DMS79 (cell line): ENCODE results near the gene IQCH.

ENCODE experiments used
- DNase-seq: peaks from one replicate; lab custom pipeline; 2025; lab: John Stamatoyannopoulos, UW

IQCH gene

DNA sequence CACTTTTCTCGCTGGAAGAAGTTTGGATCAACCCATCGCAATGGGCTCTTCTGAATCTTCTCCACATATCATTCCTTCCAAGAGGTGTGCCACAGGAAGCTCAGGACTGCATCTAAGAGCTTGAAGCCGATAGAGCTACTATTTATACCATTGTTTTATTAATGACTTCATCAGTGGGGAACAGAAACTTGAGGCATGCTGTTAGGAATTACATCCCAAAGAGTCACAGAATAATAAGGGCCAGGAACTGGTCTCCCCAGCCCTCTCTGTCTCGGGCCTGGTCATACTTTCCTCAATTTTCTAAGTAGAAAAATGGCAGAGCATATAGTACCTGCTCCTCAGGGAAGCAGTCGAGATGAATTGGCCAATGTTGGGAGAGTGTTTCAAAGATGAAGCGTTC, 249.5 kb downstream of the IQCH start:
- DNase-seq, result no peak

DNA sequence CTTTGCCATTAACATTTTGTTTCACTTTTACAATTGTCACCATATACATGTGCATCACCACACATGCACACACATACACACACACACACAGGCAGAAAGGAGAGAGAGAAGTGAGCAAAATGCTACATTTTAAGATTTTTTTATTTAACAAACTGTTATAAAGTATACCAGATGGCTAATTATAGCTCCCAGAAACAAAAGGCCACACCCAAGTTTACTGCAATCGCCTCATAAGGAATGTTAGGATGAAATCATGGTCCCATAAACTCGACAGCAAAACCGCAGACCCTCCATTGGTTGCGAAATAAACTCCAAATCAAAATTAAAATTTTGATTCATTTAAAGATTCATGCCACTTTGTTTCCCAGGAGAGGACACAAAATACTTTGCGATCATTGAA, 250.2 kb downstream of the IQCH start:
- no peak for DNase-seq

DNA sequence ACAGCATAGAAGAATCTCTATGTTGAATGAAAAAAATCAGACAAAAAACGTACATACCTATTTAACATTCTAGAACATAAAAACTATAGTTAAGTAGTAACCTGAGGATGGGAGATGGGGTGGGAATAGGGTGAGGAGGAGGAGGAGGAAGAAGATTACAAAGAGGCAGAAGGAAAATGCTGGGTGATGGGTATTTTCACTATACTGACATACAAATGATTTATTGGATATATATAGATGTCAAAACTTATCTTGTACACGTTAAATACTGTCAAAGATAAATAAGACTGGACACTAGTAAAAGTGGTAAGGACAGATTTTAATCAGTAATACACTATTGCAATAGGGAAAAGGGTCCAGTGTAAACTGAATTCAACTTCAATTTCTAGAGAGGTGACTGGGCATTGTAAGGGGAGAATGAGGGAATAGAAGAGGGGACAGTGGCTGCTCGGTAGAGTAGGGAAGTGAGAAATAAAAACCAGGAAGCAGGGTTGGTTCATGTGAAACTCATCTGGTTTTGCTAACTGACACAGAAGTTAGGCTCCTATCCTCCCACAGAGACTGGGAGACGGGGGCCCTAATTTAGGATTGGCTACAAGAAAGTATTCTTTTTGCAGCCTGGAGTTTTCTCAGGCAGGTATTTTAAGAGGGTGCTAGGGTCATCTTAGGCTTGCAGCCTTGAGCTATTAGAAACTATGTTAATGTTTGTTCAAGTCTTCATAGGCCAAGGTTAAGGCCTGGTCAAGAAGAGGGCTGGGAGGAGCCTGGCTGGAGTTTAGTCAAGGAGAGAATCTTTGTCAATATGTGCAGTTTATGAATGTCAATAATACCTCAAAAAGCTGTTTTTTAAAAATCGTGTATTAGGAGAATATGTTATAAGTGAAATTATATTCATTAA, 251.3 kb downstream of the IQCH start:
- no peak for DNase-seq

DNA sequence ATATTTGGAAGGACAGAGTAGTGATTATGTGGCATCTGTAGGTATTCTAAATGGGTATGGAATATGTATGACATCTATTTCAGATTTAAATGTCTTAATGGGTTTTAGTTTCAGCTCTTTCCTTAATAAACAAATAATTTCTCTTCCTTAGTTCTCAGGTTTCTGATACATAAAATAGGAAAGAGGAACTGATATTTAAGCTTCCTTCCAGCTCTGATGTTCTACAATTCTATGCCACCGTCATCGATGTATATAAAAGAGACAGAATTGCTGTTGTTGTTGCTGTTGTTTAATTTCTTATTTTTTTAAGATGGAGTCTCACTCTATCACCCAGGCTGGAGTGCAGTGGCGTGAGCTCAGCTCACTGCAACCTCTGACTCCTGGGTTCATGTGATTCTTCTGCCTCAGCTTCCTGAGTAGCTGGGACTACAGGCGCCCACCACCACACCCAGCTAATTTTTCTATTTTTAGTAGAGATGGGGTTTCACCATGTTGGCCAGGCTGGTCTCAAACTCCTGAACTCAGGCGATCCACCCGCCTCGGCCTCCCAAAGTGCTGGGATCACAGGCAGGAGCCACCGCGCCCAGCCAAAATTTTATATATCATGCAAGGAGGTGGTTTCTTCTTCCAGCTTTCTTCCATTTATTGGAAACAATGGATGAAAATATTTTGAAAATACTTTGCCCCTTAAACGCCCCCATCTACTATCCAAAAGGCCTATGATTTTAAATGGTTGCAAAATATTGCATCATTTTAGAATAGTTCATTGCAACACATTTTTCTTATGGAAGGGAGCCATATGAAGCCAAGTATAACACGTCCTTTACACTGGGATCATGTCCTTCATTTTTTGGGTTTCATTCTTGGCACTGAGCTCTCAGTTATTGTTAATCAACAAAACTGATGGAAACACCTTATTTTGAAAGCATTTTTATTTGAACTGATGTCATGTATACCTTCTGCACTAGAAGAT, 252.5 kb downstream of the IQCH start:
- no peak for DNase-seq

DNA sequence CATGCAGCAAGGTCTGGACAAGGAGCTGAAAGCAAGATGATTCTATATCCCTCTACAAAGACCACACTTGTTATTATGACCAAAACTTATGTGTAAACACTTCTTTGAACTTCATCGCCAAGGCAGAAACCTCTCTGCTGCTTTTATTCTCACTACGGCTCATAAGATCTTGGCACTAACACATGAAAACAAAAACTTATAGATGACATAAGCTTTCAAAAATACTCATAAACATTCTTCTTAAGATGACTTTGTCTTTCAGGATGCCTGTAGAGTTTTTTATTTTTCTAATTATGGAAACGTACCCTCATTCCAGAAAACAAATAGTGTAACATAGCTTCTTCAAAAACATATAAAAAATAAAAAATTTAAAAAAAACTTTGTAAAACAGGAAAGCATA, 253.8 kb downstream of the IQCH start:
- DNase-seq, result no peak

DNA sequence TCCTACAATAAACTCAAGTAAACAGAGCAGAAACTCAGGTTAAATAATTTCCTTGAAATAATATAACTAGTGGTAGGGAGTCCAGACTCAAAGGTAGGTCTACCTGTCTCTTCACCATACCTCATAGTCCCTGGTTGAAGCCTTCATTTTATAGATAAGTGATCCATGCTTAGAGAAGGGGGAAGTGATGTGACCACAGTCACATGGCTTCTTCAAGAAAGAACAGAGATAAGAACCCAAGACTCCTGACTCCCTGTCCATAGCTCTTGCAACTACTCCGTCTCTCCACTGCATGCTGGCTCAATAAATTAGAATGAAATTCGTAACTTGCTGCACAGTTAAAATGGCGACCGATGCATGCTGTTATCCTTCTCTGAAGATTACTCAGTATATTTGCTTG, 255.3 kb downstream of the IQCH start:
- DNase-seq, result no peak

DNA sequence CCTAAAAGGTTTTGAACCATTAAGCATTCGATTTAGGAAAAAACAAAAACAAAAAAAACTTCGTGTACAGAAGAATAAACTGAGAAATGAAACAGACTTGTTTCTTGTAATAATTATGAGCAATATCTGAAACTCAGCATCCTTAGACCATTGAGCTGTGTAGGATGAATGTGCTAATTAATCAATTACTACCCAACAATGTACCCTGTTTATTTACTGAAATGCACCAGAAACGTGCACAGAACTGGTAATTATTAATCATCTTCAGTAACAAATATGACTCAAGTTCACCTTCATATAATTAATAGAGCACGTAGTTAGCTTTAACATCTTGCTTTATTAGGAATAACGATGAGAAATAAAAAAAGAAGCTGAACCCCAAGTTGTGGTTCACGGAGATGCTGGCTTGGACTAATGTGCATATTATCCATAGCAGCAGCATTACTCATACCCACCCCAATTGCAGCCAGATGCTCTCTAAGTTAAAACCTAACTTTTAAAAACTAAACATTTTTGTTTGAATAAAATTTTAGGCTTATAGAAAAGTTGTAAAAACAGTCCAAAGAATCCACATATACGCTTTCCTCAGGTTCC, 256.1 kb downstream of the IQCH start:
- DNase-seq, result no peak

DNA sequence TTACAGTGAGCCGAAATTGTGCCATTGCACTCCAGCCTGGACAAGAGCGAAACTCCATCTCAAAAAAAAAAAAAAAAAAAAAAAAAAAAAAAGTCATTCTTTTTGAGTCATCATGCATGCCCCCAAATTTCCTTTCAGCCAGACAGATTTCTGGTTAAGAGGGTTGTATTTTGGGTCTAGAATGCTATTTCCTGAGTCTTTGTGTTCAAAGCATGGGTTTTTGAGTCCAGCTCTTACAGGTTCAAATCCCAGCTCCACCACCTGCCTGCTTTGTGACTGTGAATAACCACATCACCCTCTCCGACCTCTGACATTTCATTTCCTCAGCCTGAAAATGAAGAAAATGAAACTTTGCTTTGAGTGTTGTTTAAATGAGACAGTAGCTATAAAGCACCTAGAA, 257.0 kb downstream of the IQCH start:
- DNase-seq, result no peak

DNA sequence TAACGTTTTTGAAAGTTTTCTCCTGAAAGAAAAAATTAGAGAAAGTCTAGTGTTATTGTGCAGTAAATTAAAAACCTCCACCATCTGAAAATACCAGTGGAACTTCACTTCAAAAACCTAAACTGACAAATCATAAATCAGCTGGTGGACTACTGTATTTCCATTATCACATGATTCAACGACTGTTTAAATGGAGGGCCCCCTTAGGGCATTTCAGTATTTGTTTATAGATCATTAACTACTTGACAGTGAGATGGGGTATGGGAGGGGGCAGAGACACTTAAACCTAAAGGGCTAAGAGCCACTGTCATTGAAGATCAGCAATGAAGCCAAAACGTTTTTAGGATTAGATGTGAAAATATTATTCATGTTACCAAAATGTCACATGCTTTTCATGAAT, 257.6 kb downstream of the IQCH start:
- peak; percentile 4 for DNase-seq

DNA sequence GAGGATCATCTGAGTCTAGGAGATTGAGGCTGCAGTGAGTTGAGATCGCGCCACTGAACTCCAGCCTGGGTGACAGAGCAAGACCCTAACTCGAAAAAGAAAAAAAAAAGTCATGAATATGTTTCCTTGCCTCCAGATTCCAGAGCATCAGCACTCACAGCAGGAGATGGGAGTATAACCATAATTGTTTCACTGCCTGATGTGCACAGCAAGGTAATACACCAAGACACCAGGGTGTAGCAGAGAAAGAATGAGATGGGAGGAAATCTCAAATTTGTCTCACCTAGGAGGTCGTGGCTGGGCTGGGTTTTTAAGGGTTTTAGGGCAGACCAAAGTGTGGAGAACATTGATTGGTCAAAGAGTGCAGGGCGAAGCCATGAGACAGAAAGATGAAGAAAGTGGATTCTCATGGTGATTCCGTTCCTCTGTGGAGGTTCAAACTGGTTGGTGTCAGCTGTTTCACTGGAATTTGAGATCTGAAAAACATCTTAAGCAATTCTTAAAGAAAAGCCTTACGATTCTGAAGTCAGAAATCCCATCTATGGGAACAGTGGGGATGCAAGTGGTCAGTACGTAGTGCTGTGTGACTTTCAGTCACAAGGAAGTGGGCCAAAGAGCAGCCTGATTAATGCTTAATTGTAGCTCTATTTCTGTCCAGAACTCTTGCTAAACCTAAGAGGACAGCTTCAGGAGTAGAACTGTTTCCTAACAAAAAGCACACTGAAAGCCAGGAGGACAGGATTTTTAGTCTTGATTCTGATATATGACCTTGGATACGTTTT, 258.5 kb downstream of the IQCH start:
- DNase-seq, result no peak

DNA sequence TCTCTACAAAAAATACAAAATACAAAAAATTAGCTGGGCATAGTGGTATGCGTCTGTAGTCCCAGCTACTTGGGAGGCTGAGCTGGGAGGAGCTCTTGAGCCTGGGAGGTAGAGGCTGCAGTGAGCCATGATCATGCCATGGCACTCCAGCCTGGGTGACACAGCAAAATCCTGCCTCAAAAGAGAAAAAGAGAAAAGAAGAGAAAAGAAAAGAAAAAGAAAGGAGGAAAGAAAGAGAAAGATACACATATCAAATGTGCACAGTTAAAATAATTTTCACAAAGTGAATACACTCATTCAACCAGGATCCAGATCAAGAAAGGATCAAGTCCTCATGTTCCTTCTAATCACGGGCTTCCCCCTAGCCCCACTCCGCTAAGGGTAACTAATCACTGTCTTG, 260.5 kb downstream of the IQCH start:
- DNase-seq, result no peak

DNA sequence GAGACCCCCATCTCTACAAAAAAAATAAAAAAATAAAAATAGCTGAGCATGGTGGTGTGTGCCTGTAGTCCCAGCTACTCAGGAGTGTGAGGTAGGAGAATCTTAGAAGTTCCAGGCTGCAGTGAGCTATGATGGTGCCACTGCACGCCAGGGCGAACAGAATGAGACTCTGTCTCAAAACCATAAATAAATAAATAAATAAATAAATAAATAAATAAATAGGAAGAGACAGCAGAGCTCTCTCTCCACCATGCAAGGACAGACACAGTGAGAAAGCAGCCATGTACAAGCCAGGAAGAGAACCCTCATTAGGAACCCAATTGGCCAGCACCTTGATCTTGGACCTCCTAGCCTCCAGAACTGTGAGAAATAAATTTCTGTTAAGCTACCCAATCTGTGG, 261.0 kb downstream of the IQCH start:
- no peak for DNase-seq

DNA sequence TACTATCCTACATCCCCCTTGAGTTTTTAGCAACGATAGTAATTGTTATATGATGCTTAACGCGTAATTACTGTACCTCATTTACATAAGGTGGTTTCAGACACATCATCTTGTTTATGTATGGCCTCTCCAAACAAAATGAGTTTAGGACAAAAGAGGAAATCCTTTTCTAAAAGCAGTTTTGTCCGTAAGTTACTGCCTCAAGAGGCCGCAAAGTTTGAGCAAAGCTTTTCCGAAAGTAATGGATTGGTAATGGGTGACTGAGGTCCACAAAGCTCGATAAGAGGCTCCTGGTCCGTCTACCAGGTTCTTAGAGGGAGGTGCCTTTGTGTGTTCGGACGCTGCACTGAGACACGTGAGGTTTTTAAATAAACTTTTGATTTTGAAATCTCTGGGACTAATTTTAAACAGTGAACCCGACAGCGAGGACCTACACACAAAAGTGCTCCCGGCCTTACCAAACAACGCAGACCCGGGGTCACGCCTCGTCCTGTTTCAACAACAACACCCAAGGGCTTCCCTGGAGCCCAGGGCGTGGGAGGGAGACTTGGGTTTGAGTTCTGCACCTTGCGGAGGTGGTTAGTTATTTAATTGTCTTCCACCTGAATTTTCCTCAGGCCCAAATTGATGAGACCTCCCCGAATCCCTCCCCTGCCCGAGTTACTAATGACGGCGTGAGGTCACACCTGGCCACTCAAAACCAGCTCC, 265.9 kb downstream of the IQCH start:
- no peak for DNase-seq

DNA sequence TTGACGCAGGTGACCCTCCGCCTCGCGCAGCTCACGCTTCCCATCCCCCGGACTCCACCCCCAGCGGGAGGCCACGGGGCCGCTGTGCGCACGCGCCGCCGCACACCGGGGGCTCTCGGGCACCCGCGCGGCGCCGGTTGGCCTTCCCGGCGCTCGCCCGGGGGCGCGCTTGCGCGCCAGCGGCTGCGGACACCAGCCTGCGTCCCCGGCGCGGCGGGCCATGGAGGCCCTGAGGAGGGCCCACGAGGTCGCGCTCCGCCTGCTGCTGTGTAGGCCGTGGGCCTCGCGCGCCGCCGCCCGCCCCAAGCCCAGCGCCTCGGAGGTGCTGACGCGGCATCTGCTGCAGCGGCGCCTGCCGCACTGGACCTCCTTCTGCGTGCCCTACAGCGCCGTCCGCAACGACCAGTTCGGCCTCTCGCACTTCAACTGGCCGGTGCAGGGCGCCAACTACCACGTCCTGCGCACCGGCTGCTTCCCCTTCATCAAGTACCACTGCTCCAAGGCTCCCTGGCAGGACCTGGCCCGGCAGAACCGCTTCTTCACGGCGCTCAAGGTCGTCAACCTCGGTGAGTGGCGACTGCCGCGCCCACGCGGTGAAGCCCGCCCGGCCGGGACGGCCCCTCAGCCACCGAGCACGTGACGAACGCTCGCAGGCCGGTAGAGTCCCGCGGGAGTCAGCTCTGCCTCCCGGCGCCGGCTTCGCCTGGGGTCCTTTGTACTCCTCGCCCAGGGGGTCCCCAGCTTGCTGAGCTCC, 266.6 kb downstream of the IQCH start, which contains the start of gene C15orf61:
TSS of gene C15orf61 (plus strand) at position 103 of the 754 bp plus-strand sequence. CDS start at position 221, 118 bp downstream.
- peak; percentile 48 for DNase-seq

DNA sequence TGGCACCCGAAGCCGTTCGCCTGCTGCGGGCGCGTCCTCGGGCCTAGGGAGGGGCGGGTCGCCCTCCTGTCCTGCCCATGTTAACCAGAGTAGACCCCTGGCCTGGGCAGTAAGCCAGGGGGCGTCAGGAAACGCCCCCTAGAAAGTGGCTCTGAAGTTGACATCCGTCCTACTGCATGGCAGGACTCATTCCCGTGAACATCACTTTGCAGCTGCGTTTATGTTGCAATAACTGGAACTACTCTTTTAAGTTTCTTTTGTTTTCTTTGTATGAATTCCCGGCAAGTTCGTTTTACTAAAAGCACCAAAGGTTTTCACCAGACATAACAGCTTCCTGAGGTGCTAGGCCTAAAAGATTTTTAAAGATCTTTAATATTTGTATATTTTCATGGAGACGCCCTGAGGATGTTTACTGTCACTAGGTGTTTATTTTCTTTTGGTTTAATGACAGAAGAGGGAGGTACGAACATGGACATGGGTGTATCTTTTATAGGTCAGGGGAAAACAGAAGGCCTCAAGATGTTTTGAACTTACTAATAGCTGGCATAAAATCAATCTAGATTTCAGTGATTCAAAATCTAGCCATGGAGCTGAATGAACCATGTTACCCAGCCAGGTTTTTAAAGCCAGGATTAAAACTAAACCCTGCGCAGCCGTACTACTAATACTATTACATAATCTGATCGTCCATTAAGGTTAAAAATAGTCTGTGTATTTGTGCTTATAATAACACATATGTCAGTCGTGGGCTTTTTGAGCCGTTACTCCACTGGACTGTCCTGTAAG, 267.4 kb downstream of the IQCH start:
- DNase-seq, result no peak

DNA sequence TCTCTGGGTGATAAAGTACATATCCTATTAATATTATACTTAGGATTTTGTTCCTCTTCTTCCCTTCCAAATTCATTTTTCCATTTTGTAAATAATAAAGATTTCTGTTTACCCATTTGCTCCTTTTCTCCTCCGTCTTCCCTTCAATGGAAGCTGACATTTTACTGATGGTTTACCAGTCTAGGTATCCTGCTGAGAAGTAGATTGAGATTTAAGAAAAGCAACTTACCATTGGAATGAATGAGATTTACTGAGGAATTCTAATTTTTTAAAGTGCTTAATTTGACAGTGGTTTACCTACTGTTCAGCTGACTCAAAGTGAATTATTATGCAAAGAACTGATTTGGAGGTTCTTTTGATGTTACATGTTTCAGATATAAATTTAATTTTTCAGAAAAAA, 268.7 kb downstream of the IQCH start:
- DNase-seq, result no peak

DNA sequence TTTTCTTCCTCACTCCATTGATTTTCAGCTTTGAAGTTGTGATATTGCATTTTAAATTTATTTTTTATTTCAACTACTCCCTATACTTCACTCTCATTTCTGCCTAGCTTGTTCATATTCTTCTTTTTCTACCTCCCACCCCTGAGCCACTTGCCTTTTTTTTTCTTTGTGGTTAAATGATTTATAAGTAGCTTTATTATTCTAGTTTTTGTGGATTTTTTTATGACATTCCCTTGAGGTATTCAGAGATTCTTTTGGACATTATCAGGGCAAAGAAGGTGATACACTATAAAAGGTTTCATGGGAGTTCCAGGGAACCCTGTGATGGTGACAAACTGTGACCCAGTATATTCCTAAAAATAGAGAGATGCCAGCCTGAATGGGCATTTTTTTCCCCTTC, 269.6 kb downstream of the IQCH start:
- no peak for DNase-seq

DNA sequence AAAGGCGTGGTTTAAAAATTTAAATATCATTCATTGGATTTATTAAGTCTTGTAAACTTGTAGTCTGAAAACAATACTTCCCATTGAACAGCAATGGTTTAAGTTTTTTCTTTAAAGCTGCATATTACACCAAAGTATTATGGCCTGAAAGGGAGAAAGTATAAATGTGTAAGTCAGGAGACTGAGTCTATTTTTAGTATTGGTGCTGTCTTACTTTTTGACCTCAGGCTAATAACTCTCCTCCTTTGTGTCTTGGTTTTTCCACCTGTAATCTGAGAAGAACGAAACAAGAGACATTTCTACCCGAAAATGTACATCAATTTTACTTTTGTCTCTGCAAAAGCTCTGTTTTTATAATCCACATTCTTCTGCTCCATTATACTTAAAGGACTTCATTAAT, 273.9 kb downstream of the IQCH start:
- no peak for DNase-seq

DNA sequence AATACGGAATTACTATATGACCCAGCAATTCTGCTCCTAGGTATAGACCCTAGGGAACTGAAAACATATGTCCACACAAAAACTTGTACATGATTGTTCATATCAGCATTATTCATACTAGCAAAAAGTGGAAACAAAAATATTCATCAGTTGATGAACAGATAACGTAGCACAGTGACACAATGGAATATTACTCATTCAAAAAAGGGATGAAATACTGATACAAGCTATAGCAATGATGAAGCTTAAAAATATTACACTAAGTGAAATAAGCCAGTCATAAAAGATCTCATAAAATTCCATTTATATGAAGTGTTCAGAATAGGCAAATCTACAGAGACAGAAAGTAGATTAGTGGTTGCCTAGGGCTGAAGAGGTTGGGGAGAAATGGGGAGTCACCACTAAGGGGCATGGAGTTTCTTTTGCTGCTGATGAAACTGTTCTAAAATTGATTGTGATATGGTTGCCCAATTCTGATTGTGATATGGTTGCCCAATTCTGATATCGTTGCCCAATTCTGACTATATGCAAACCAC, 276.9 kb downstream of the IQCH start:
- DNase-seq, result no peak
